HG02973 (cell line): ENCODE measurements around the gene ZNF701.

Experiments
- ATAC-seq: cut with Tn5 transposase; IDR thresholded peaks from one replicate; pipeline ENCODE4 v1.9.1; 2021; ENCODE audit warnings: moderate library complexity; ENCODE audit not compliant: unreplicated experiment

ZNF701 gene

DNA sequence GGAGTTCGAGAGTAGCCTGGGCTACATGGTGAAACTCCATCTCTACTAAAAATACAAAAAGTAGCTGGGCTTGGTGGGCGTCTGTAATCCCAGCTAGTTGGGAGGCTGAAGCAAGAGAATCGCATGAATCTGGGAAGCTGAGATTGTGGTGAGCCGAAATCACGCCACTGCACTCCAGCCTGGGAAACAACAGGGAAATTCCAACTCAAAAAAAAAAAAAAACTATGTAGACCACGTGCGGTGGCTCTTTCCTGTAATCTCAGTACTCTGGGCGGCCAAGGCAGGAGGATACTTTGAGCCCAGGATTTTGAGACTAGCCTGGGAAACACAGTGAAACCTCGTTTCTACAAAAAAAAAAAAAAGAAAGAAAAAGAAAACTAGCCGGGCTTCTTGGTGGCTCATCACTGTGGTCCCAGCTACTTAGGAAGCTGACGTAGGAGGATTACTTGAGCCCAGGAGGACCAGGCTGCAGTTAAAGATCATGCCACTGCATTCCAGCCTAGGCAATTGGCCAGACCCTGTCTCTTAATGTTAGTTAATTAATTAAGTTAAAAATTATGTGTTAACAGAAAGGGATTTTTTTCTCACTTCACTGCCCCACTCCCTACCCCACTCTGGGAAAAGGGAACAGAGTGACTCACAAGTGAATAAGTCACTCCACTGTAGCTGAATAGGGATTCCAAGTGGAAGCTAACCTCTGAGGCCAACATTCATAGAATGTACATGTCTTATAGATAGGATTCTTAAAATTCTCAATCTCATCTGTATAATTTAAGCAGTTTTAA, 65.9 kb downstream of the ZNF701 start:
- ATAC-seq: no peak
